NT2/D1 (cell line): ENCODE results near the gene FRRS1L.

Source experiments
- SUZ12 ChIP-seq: IDR thresholded peaks from 2 replicates; pipeline ENCODE4 v1.6.1; 2011; ENCODE audit not compliant: insufficient read length, insufficient read depth; ENCODE audit errors: extremely low read depth
- YY1 ChIP-seq: IDR thresholded peaks from 2 replicates; pipeline ENCODE4 v1.6.1; 2011; ENCODE audit not compliant: insufficient read length, insufficient read depth
- ZNF274 ChIP-seq: IDR thresholded peaks from 2 replicates; pipeline ENCODE4 v1.6.1; 2011; ENCODE audit warnings: mild to moderate bottlenecking, low read depth, low read length

GRCh38 chr9:109092051-109092580 lies 74.9 kb downstream of the FRRS1L start:
- TF ChIP-seq YY1 (no peak), SUZ12 (no peak), ZNF274 (no peak)
